Rectal smooth muscle tissue (tissue), 1 donor: Measurements from ENCODE around the gene CFAP410.

Source experiments
- H3K27ac ChIP-seq: one replicate; pipeline ENCODE4 v1.7.0; 2013; ENCODE audit warnings: low read depth, low read length, inconsistent platforms
- H3K27me3 ChIP-seq: one replicate; pipeline ENCODE4 v1.7.0; 2013; ENCODE audit warnings: low read length; ENCODE audit not compliant: control insufficient read depth, insufficient read depth
- H3K36me3 ChIP-seq: one replicate; pipeline ENCODE4 v1.7.0; 2013; ENCODE audit warnings: low read length; ENCODE audit not compliant: control insufficient read depth, insufficient read depth
- H3K4me1 ChIP-seq: one replicate; pipeline ENCODE4 v1.7.0; 2013; ENCODE audit warnings: low read length; ENCODE audit not compliant: control insufficient read depth, insufficient read depth
- H3K4me3 ChIP-seq: one replicate; pipeline ENCODE4 v1.7.0; 2013; ENCODE audit warnings: low read length
- H3K9ac ChIP-seq: one replicate; pipeline ENCODE4 v1.7.0; 2013; ENCODE audit warnings: low read length

Gene CFAP410

GRCh38 chr21:44321846-44322450 lies 17.2 kb downstream of the CFAP410 start:
- Histone ChIP-seq H3K27ac (no peak overlapping the region), H3K27me3 (no peaks in the 10 kb centered on the region), H3K4me3 (no peak overlapping the region), H3K36me3 (peaks cover 25% of the 10 kb centered on the region), H3K4me1 (no peaks in the 10 kb centered on the region), H3K9ac (no peak overlapping the region)

- H3K27ac ChIP-seq = no peak overlapping the region
- peaks cover 31% of the 10 kb centered on the region for H3K36me3 ChIP-seq
- H3K9ac ChIP-seq = no peak overlapping the region
These were observed 18.3 kb downstream of the CFAP410 start for GRCh38 chr21:44320847-44321246.

GRCh38 chr21:44319407-44320065 lies 19.7 kb downstream of the CFAP410 start:
- H3K9ac ChIP-seq = no peak overlapping the region
- H3K36me3 ChIP-seq = peaks cover 31% of the 10 kb centered on the region
- H3K4me1 ChIP-seq = no peaks in the 10 kb centered on the region
- H3K27me3 ChIP-seq = no peaks in the 10 kb centered on the region
- H3K27ac ChIP-seq = no peak overlapping the region
- no peak overlapping the region for H3K4me3 ChIP-seq

More at GRCh38 chr21:44320847-44321246, 18.3 kb downstream of the CFAP410 start:
- no peak overlapping the region for H3K4me3 ChIP-seq
- no peaks in the 10 kb centered on the region for H3K27me3 ChIP-seq
- H3K4me1 ChIP-seq = no peaks in the 10 kb centered on the region

GRCh38 chr21:44318489-44319285 lies 20.5 kb downstream of the CFAP410 start:
- H3K9ac ChIP-seq = no peak overlapping the region
- H3K4me1 ChIP-seq = no peaks in the 10 kb centered on the region
- H3K27ac ChIP-seq = no peak overlapping the region
- H3K27me3 ChIP-seq = no peaks in the 10 kb centered on the region
- peaks cover 31% of the 10 kb centered on the region for H3K36me3 ChIP-seq
- no peak overlapping the region for H3K4me3 ChIP-seq

- no peaks in the 10 kb centered on the region for H3K27me3 ChIP-seq
- H3K27ac ChIP-seq = no peak overlapping the region
- H3K4me1 ChIP-seq = no peaks in the 10 kb centered on the region
- peaks cover 30% of the 10 kb centered on the region for H3K36me3 ChIP-seq
- H3K9ac ChIP-seq = no peak overlapping the region
- no peak overlapping the region for H3K4me3 ChIP-seq
These were observed 21.3 kb downstream of the CFAP410 start for GRCh38 chr21:44317871-44318270.

GRCh38 chr21:44317241-44317782 lies 21.9 kb downstream of the CFAP410 start:
- Histone ChIP-seq H3K9ac (no peak overlapping the region), H3K4me3 (no peak overlapping the region), H3K27me3 (no peaks in the 10 kb centered on the region), H3K36me3 (peaks cover 32% of the 10 kb centered on the region), H3K27ac (no peak overlapping the region), H3K4me1 (no peaks in the 10 kb centered on the region)

GRCh38 chr21:44316277-44316900 lies 22.8 kb downstream of the CFAP410 start:
- H3K4me1 ChIP-seq = no peaks in the 10 kb centered on the region
- no peak overlapping the region for H3K4me3 ChIP-seq
- H3K9ac ChIP-seq = no peak overlapping the region
- no peak overlapping the region for H3K27ac ChIP-seq
- peaks cover 36% of the 10 kb centered on the region for H3K36me3 ChIP-seq
- no peaks in the 10 kb centered on the region for H3K27me3 ChIP-seq

GRCh38 chr21:44315691-44316203 lies 23.4 kb downstream of the CFAP410 start:
- no peak overlapping the region for H3K9ac ChIP-seq
- peaks cover 41% of the 10 kb centered on the region for H3K36me3 ChIP-seq
- H3K27me3 ChIP-seq = no peaks in the 10 kb centered on the region
- no peak overlapping the region for H3K27ac ChIP-seq
- H3K4me1 ChIP-seq = no peaks in the 10 kb centered on the region
- no peak overlapping the region for H3K4me3 ChIP-seq

- Histone ChIP-seq H3K4me1 (no peaks in the 10 kb centered on the region), H3K36me3 (peaks cover 44% of the 10 kb centered on the region), H3K4me3 (no peak overlapping the region), H3K27ac (no peak overlapping the region), H3K27me3 (no peaks in the 10 kb centered on the region), H3K9ac (no peak overlapping the region)
These were observed 24.6 kb downstream of the CFAP410 start for GRCh38 chr21:44314561-44314960.

GRCh38 chr21:44314128-44314527 lies 25.1 kb downstream of the CFAP410 start:
- Histone ChIP-seq H3K9ac (no peak overlapping the region), H3K27me3 (no peaks in the 10 kb centered on the region), H3K27ac (no peak overlapping the region), H3K4me3 (no peak overlapping the region), H3K36me3 (peaks cover 43% of the 10 kb centered on the region), H3K4me1 (no peaks in the 10 kb centered on the region)

GRCh38 chr21:44313451-44313850 lies 25.7 kb downstream of the CFAP410 start:
- H3K4me1 ChIP-seq = no peaks in the 10 kb centered on the region

GRCh38 chr21:44312716-44313115 lies 26.5 kb downstream of the CFAP410 start:
- no peak overlapping the region for H3K9ac ChIP-seq
- no peak overlapping the region for H3K4me3 ChIP-seq
- peaks cover 36% of the 10 kb centered on the region for H3K36me3 ChIP-seq
- H3K27ac ChIP-seq = no peak overlapping the region
- no peaks in the 10 kb centered on the region for H3K4me1 ChIP-seq
- no peaks in the 10 kb centered on the region for H3K27me3 ChIP-seq

More at GRCh38 chr21:44313451-44313850, 25.7 kb downstream of the CFAP410 start:
- no peak overlapping the region for H3K27ac ChIP-seq
- H3K4me3 ChIP-seq = no peak overlapping the region
- peaks cover 40% of the 10 kb centered on the region for H3K36me3 ChIP-seq
- H3K9ac ChIP-seq = no peak overlapping the region
- H3K27me3 ChIP-seq = no peaks in the 10 kb centered on the region
